Measurements from ENCODE around the gene ANK3. TPM values are rescaled to one million over a fixed set of nuclear protein-coding genes. Genes with fewer than 3 reads are reported as not detected.
A peak's percentile ranks its signal among the peaks of the same experiment; 100 is the strongest.

The ANK3 gene
- total RNA-seq, 1 experiment from 2014 or later, result 32.0 TPM

GRCh38 chr10:60385399-60385738 is 4.3 kb downstream of the ANK3 start:
- TF ChIP-seq EZH2 (IDR thresholded peaks at IDR 0.05; ENCODE audit: low read depth), result no peak
- TF ChIP-seq, protein P1, sequence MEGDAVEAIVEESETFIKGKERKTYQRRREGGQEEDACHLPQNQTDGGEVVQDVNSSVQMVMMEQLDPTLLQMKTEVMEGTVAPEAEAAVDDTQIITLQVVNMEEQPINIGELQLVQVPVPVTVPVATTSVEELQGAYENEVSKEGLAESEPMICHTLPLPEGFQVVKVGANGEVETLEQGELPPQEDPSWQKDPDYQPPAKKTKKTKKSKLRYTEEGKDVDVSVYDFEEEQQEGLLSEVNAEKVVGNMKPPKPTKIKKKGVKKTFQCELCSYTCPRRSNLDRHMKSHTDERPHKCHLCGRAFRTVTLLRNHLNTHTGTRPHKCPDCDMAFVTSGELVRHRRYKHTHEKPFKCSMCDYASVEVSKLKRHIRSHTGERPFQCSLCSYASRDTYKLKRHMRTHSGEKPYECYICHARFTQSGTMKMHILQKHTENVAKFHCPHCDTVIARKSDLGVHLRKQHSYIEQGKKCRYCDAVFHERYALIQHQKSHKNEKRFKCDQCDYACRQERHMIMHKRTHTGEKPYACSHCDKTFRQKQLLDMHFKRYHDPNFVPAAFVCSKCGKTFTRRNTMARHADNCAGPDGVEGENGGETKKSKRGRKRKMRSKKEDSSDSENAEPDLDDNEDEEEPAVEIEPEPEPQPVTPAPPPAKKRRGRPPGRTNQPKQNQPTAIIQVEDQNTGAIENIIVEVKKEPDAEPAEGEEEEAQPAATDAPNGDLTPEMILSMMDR (conservative IDR thresholded peaks at IDR 0.05), result no peak
- POLR2A ChIA-PET (ENCODE audit: unreplicated experiment), result interaction anchor here (0.6 kb wide), 1 partner anchor 1558 kb away, joined by 11 read pairs; no protein-coding TSS in a partner anchor
- DNase-seq, result no peak
- no peaks in the 10 kb centered on the region for H3K79me2 ChIP-seq (ENCODE audit: low read depth)
- H3K36me3 ChIP-seq (ENCODE audit: low read depth), result no peaks in the 10 kb centered on the region
- no peak overlapping the region for H3K4me3 ChIP-seq
- no TSS peak for BruUV-seq (replicated peaks)
- no peaks in the 10 kb centered on the region for H3K27me3 ChIP-seq (ENCODE audit: insufficient read depth, low read depth)
- CTCF ChIA-PET, result no interaction called here
- H3K9me3 ChIP-seq (ENCODE audit: insufficient read depth, low read depth), result no peaks in the 10 kb centered on the region
- H3F3A ChIP-seq (ENCODE audit: insufficient read depth, low read depth), result peaks cover 29% of the 10 kb centered on the region
- peak overlapping the region; percentile 40 for H3K4me2 ChIP-seq
- H4K20me1 ChIP-seq (ENCODE audit: insufficient read depth), result no peaks in the 10 kb centered on the region
- H3K4me1 ChIP-seq (replicated peaks; ENCODE audit: insufficient read depth), result peaks cover 41% of the 10 kb centered on the region
- H3K9me2 ChIP-seq (ENCODE audit: insufficient read depth), result no peaks in the 10 kb centered on the region
- no peak overlapping the region for H2AFZ ChIP-seq
- intact Hi-C loops (cut with micrococcal nuclease; ENCODE audit: unreplicated experiment), result loop anchor here (2.0 kb wide), 2 partner anchors 37 to 103 kb away; no protein-coding TSS in a partner anchor
- H3K27ac ChIP-seq, result peak overlapping the region; percentile 55; the same call in 1 of the 2 replicates

DNA sequence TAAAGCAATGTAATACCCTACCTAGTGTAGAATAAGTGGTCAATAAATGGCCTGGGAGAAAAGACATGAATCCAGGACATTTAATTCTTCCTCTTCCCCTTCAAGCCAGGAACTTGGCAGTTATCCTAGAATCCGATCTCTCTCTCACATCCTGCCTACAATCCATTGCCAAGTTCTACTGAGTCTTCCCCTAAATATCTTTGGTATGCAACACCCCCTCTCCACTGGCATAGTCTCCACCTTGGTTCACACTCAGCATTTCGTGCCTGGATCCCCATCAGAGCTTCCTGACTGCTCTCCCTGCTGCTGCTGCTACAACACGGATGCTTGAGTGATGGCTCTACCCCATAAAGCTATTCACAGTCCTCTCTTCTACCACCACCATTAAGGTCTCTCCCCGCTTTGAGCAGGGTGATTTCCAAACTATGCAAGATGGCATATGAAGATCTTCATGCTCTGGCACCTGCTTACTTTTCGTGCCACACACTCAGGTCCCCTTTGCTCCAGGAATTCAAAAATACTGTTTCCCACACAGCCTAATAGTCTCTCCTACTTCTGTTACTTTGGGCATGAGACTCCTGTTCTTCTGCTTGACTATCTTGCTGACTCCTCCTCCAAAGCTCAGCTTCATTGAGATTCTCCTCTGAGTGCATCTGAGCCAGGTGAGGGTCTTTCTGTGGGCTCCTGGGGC is 4.8 kb downstream of the ANK3 start:
- intact Hi-C loops (cut with micrococcal nuclease; ENCODE audit: unreplicated experiment), result loop anchor here (1.0 to 2.0 kb wide), 3 partner anchors 29 to 102 kb away; no protein-coding TSS in a partner anchor
- POLR2A ChIA-PET (ENCODE audit: unreplicated experiment), result interaction anchor here (0.6 kb wide), 3 partner anchors 110 to 1558 kb away, joined by 3 to 11 read pairs (median 9); no protein-coding TSS in a partner anchor
- Histone ChIP-seq H3K9me3 (ENCODE audit: insufficient read depth, low read depth) (no peaks in the 10 kb centered on the region), H3K79me2 (ENCODE audit: low read depth) (no peaks in the 10 kb centered on the region), H2AFZ (no peak overlapping the region), H3K9me2 (ENCODE audit: insufficient read depth) (no peaks in the 10 kb centered on the region), H3K4me3 (no peak overlapping the region), H3F3A (ENCODE audit: insufficient read depth, low read depth) (peaks cover 29% of the 10 kb centered on the region), H3K36me3 (ENCODE audit: low read depth) (no peaks in the 10 kb centered on the region), H3K27me3 (ENCODE audit: insufficient read depth, low read depth) (no peaks in the 10 kb centered on the region), H3K4me1 (replicated peaks; ENCODE audit: insufficient read depth) (peaks cover 41% of the 10 kb centered on the region), H3K27ac (peak overlapping the region; percentile 55), H3K4me2 (peak overlapping the region; percentile 40), H4K20me1 (ENCODE audit: insufficient read depth) (no peaks in the 10 kb centered on the region)
- peak; percentile 77 to 95 for DNase-seq
- CTCF ChIA-PET, result no interaction called here
- no TSS peak for BruUV-seq (replicated peaks)
- TF ChIP-seq EZH2 (IDR thresholded peaks at IDR 0.05; ENCODE audit: low read depth), result no peak
- TF ChIP-seq, protein P1 (conservative IDR thresholded peaks at IDR 0.05), result no peak

DNA sequence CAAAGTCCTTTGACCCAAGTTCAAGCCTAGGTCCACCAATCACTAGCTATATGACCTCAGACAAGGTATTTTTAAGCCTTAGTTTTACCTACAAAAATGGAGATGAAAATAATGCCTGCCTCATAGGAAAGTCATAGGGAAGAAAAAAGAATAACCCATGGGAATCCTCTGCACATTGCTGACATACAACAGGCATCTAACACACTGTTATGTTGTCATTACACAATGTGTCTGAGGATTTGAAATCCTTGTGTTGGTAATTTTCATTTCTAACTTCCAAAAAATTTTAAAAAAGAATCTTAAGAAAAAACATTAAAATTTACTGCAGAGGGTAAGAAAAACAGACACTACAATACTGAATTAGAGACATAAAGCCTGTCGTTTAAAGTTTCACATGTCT is 5.7 kb downstream of the ANK3 start:
- DNase-seq, result no peak
- intact Hi-C loops (cut with micrococcal nuclease; ENCODE audit: unreplicated experiment), result loop anchor here (1.0 to 2.0 kb wide), 3 partner anchors 30 to 101 kb away; no protein-coding TSS in a partner anchor
- ChIA-PET POLR2A (ENCODE audit: unreplicated experiment) (interaction anchor here (0.6 kb wide), 1 partner anchor 145 kb away, joined by 9 read pairs; no protein-coding TSS in a partner anchor), CTCF (no interaction called here)
- Histone ChIP-seq H4K20me1 (ENCODE audit: insufficient read depth) (no peaks in the 10 kb centered on the region), H3K79me2 (ENCODE audit: low read depth) (no peaks in the 10 kb centered on the region), H3K27me3 (ENCODE audit: insufficient read depth, low read depth) (no peaks in the 10 kb centered on the region), H3K9me2 (ENCODE audit: insufficient read depth) (no peaks in the 10 kb centered on the region), H3K4me2 (peak overlapping the region; percentile 56), H2AFZ (no peak overlapping the region), H3K27ac (peak overlapping the region; percentile 55), H3K36me3 (ENCODE audit: low read depth) (no peaks in the 10 kb centered on the region), H3K4me3 (no peak overlapping the region), H3K9me3 (ENCODE audit: insufficient read depth, low read depth) (no peaks in the 10 kb centered on the region), H3K4me1 (replicated peaks; ENCODE audit: insufficient read depth) (peaks cover 41% of the 10 kb centered on the region), H3F3A (ENCODE audit: insufficient read depth, low read depth) (peaks cover 29% of the 10 kb centered on the region)
- BruUV-seq (replicated peaks), result no TSS peak
- TF ChIP-seq, protein P1 (conservative IDR thresholded peaks at IDR 0.05), result no peak
- no peak for TF ChIP-seq EZH2 (IDR thresholded peaks at IDR 0.05; ENCODE audit: low read depth)
